Activated CD8-positive, alpha-beta memory T cell treated with anti-CD3 and anti-CD28 coated beads, Interleukin-2, amount 50 U/mL, for 1 hour (primary cell): Measurements from ENCODE around the gene PDLIM7.
"Not testable (repeated sequence)": the region's sequence is repeated elsewhere in the genome, so short reads cannot be mapped to it uniquely, and the experiment has no call there.

Experiments
- DNase-seq: peaks from one replicate; pipeline ENCODE4 v3.0.0-alpha.2; 2020; ENCODE audit errors: extremely low read depth

The PDLIM7 gene

GRCh38 chr5:177497292-177498012 lies at the start of gene PDLIM7:
Gene PDLIM7, minus strand, starts transcription at chr5:177497604. Its CDS starts 1,092 bp downstream, at chr5:177496512.
- peak; percentile 81 for DNase-seq

- DNase-seq, result no peak
These were observed 48.9 kb upstream of the PDLIM7 start for GRCh38 chr5:177546258-177546741.

GRCh38 chr5:177545487-177546257 lies 48.3 kb upstream of the PDLIM7 start:
- no peak for DNase-seq

- no peak for DNase-seq
These were observed 45.5 kb upstream of the PDLIM7 start for GRCh38 chr5:177542816-177543465.

DNA sequence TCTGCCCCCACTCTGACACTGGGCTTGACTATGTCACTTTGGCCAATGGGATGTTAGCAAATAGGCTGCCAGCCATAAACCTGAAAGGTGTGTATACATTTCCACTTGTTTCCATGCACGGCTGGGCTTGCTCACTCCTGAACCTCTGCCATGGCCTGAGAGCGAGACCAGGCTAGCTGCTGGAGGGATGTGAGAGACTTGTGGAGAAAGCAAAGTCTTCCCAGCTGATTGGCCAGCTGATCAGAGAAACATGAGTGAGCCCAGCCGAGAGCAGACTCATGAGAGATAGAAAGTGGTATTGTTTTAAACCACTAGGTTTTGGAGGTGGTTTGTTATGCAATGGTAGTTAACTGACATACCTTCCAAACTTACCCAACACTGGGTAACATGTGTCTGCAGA lies 43.0 kb upstream of the PDLIM7 start:
- DNase-seq, result no peak

DNA sequence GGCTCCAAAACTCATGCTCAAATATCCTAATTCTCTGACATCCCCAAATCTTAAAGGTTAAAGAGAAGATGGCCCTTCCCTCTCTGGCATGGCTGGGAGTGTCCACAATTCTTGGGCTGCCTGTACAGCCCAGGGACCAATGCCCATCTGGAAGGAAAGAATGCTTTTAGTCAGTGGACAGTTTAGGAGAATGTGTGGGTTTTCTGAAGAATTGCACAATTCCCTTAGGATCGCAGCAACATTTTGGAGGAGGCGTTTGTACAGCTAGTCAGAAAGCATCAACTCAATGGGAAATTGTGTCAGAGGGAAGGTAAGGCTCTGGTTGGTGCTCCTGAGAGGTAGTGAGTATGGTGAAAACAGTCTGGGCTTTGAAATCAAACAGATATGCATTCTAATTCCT lies 42.0 kb upstream of the PDLIM7 start:
- no peak for DNase-seq

GRCh38 chr5:177538876-177539275 lies 41.5 kb upstream of the PDLIM7 start:
- no peak for DNase-seq

DNA sequence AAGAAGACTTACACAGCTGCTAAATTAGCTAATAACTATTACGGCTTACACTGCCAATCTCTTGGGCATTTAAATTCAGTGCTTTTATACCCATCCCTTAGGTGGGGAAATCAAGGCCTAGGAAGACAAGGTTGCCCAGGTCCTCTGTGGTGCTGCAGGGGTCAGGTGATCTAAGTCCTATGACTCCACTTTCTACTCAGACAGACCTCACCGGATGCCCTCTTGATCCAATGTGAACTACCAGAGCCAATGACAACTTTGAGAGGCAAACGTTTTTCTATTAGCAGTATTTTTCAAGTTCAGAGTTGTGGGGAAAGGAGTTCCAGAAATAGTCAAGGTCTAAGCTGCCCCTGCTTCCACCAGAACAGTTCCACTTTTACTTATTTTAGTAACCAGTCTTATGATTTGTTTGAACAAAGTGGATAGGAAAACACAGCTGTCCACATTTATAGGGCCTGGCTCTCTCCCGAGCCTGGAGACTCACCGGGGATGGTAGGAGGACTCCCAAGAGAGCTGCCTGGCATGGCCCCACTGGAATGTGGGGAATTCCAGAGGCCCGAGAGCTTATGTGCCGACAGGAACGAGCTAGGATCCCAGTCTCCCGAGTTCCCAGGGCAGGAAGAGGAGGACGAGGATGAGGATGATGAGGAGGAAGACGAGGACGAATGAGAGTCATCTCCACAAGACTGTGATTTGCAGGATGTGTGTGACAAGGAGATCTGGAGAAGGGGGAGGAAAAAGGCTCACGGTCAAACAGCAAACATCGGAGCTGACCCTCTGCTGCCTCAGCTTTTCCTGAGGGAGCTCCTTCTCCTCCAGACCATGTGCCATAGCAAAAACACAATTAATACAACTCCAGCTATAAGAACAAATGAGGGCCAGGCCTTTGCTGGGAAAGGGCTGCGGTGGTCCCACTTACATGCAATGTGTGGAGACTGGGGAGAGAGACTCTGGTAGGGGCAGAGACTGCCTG lies 40.3 kb upstream of the PDLIM7 start:
- no peak for DNase-seq

DNA sequence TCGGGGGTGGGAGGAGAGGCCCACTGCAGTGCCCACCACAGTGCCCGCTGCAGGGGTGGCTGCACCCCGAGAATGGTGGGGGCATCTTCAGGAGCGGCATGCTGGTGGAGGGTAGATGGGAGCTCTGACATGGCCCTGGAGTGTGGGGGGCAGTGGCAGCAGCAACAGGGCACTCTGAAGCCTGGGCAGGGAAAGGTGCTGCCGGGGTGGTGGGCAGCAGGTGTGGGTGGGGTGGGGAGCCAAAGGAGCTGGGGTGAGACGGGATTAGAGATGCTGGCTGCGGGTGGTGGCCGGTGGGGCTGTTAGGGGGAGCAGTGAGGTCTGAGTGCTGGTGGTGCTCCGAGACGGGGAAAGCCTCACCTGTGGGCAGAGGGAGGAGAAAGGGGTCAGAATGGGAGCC lies 39.0 kb upstream of the PDLIM7 start:
- no peak for DNase-seq

GRCh38 chr5:177535125-177535524 lies 37.7 kb upstream of the PDLIM7 start:
- DNase-seq, result no peak

GRCh38 chr5:177534433-177534832 lies 37.0 kb upstream of the PDLIM7 start:
- not testable (repeated sequence) for DNase-seq

DNA sequence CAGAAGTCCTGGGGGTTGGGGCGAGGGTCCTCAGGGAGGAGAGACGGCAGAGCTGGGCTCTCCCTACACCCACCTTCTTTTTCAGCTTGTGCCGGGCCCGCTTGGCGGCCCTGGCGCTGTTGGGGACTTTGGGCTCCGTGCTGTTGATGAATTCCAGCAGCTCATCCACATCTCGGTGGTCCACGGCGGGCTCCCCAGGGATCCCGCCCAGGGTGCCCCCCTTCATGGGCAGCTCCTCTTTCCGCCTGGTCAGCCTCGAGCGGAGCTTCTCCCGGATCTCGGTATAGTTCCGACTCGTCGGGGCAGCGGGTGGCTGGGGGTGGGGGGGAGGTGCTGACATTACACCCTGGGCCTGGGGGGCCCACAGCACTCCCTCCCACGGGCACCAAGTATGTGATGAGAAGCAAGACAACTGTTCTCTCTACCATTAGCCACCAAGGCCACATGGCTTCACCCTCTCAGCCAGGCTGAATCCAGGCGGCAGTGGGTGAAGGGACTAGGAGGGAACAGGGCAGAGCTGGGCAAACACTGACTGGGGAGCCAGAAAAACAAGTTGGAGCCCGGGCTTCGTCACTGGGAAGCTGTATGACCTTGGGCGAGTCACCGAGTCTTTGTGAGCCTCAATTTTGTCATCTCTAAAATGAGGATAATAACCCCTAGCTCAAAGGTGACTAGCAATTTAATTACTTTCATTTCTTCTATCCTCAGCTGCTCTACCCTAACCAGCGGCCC lies 34.0 kb upstream of the PDLIM7 start:
- no peak for DNase-seq

- no peak for DNase-seq
These were observed 33.2 kb upstream of the PDLIM7 start for GRCh38 chr5:177530638-177531037.

DNA sequence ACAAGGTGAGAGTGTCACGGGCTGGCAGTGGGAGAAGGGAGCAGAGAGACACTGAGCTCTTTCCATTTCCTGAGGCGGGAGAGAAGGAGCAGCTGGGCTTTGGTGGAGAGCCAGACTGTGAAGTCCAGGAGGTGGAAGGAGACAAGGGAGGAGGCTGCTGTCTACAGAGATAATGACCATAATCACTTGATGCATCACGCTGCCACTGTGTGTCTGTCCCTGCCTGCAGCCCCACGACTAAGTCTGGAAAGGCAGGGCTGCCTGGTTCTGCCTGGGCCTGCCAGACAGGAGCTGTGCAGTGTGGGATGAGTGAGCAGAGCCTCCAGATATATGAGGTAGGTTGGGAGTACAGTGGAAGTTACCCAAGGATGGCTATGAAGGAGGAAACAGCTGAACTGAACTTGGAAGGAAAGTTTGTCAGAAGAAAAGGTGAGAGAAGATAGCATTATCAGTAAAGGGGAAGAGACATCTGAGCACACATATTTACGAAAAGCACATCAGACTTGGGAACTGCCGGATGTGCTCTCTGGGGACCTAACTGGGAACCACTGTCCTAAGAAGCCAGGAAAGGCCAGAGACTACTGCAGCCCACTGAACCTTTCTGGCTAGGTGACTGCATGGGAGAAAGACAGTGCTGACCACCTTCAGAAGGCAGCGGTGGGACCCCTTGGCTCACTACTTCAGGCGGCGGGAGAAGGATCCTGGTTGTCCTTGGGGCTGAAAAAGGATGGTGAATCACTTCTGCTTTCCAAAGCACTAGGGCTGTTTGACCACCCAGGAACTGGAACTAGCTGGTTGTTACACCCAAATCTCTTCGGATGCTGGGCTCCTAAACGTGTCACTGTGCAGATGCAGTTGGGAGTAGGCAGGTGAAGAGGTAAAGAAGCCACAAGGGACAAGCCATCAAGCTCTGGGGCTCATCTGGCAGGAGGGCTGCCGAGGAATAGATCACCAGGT lies 32.1 kb upstream of the PDLIM7 start:
- no peak for DNase-seq

DNA sequence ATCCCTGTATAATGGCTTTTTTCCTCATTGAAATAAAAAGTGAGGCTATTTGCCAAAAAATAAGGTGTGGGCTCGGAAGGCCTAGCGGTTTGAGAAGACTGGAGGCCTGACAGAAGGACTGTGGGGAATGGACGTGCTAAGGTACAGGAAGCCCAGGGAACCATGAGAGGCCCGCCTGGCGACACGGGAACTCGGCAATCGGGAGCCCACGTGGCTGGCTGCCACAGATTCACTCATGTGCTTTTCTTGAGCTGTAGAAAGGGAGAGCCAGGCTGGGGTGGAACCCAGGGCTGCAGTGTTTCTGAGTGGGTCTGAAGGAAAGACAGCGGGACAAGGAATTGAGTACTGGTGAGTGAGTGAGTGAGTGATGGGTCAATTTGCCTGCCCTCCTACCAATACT lies 31.2 kb upstream of the PDLIM7 start:
- no peak for DNase-seq

- no peak for DNase-seq
These were observed 30.2 kb upstream of the PDLIM7 start for GRCh38 chr5:177527595-177527994.

- no peak for DNase-seq
These were observed 29.4 kb upstream of the PDLIM7 start for GRCh38 chr5:177526791-177527190.

- DNase-seq, result no peak
These were observed 28.8 kb upstream of the PDLIM7 start for GRCh38 chr5:177526191-177526590.

DNA sequence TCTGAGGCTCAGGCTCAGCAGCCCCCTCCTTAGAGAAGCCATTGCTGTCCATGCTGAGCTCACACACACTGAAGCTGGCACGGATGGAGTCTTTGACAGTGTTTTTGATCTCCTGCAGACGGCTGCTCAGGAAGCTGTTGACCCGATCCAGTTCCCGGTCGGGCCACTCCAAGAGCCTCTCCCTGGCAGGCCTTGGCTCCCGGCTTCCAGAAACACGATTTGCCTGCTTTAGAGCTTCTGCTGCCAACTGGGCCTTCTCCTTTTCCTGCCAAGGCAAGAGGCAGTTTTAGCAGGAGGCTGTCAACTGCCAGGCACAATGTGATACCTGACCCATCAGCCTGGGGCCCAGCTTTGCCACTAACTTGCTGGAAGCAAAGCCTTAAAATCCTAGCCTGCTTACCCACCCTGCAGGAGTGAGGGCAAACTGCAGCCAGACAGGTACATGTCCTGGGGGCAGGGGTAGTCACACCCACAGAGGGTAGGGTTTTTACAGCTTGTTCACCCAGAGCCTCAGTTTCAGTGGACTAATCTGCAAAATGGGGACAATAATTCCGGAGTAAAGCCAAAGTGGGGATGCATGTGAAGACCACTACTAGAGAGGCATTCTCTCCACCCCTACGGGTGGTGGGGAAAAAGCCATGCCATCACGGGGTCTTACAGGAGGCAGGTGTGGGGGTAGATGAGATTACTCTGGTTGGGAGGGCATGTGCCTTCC lies 27.7 kb upstream of the PDLIM7 start:
- no peak for DNase-seq
